Skeletal muscle satellite cell (primary cell): ENCODE results near the gene TEX29.

Experiments used
- H3K27me3 ChIP-seq: 2 replicates; pipeline ENCODE4 v1.7.0; 2013; ENCODE audit warnings: low read length; ENCODE audit not compliant: control insufficient read depth, insufficient read depth
- H3K36me3 ChIP-seq: 2 replicates; pipeline ENCODE4 v1.7.0; 2013; ENCODE audit warnings: mild to moderate bottlenecking, control low read depth, low read length; ENCODE audit not compliant: insufficient read depth
- H3K4me1 ChIP-seq: 2 replicates; pipeline ENCODE4 v1.7.0; 2013; ENCODE audit warnings: low read length; ENCODE audit not compliant: control insufficient read depth, insufficient read depth
- H3K4me2 ChIP-seq: 2 replicates; pipeline ENCODE4 v1.7.0; 2013; ENCODE audit warnings: mild to moderate bottlenecking, low read length
- H3K4me3 ChIP-seq: 2 replicates; pipeline ENCODE4 v1.7.0; 2013; ENCODE audit warnings: low read length
- H3K9ac ChIP-seq: 2 replicates; pipeline ENCODE4 v1.7.0; 2013; ENCODE audit warnings: mild to moderate bottlenecking, low read depth, low read length, moderate library complexity
- H3K9me3 ChIP-seq: replicated peaks from 2 replicates; pipeline ENCODE4 v1.7.0; 2013; ENCODE audit warnings: mild to moderate bottlenecking, control low read depth, low read length

TEX29 gene

GRCh38 chr13:111292710-111293485 is 27.5 kb upstream of the TEX29 start:
- no peak overlapping the region for H3K4me2 ChIP-seq
- no peaks in the 10 kb centered on the region for H3K27me3 ChIP-seq
- H3K4me1 ChIP-seq: no peaks in the 10 kb centered on the region
- H3K9ac ChIP-seq: no peak overlapping the region
- no peaks in the 10 kb centered on the region for H3K9me3 ChIP-seq
- H3K36me3 ChIP-seq: peaks cover 47% of the 10 kb centered on the region
- H3K4me3 ChIP-seq: no peak overlapping the region

- Histone ChIP-seq H3K4me3 (no peak overlapping the region), H3K36me3 (peaks cover 43% of the 10 kb centered on the region), H3K9ac (no peak overlapping the region)
Measured at GRCh38 chr13:111295886-111296285, 24.6 kb upstream of the TEX29 start.

DNA sequence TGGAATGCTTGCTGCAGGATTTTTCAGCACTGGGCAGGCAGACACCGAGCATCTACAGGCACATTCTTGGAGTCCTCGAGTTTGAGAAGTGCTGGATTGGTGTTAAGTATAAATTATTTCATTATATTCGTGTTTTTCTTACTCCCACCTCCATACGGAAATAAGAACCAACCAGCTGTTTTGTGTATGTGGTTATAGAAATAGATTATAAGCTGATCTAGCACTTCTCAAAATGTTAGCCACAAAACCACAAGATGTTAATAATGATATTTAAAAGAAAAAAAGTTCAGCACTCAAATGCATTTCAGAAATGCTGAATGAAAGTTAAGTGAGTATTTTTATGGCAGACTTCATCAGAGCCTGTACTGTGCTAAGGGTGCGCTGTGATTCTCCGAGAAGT is 24.0 kb upstream of the TEX29 start:
- Histone ChIP-seq H3K4me1 (no peaks in the 10 kb centered on the region), H3K9ac (no peak overlapping the region), H3K4me3 (no peak overlapping the region), H3K4me2 (no peak overlapping the region), H3K9me3 (no peaks in the 10 kb centered on the region), H3K36me3 (peaks cover 47% of the 10 kb centered on the region), H3K27me3 (no peaks in the 10 kb centered on the region)

More at GRCh38 chr13:111295886-111296285, 24.6 kb upstream of the TEX29 start:
- no peaks in the 10 kb centered on the region for H3K4me1 ChIP-seq
- no peaks in the 10 kb centered on the region for H3K9me3 ChIP-seq
- H3K27me3 ChIP-seq: no peaks in the 10 kb centered on the region
- H3K4me2 ChIP-seq: no peak overlapping the region

DNA sequence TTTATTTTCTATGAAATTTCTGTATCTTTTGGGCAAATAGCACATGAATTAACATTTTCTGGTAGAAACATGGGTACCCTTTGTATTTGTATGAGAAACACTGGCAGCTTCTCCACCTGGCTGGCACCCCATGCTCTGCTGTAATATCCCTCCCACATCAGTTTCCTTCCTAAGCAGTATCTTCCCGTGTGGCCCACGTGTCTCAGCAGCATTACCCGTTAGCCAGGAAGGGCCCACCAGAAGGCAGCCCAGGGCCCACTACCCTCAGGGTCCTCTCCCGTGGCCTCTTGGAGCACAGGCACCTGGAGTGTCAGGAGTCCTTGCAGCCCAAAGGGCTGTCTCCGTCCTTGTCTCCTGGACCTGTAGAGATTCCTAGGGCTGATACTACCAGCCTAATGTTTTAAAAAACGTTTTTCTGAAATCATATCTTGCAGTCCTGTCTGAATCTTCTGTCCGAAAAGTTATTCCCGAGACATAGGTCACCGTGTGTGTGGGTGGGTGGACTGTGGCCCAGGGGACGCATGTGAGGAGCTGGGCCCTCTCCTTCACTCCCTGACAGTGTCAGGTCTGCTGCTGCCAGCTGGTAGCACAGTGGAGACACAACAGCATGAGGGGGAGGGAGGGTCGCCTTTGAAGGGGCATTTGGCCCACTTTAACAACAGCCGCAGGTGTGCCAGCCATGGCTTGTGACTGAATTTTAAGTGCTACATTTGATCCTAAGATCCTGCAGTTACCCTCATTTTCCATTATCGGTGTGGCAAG is 22.0 kb upstream of the TEX29 start:
- no peak overlapping the region for H3K4me3 ChIP-seq
- no peaks in the 10 kb centered on the region for H3K27me3 ChIP-seq
- no peaks in the 10 kb centered on the region for H3K4me1 ChIP-seq
- no peaks in the 10 kb centered on the region for H3K9me3 ChIP-seq
- H3K4me2 ChIP-seq: no peak overlapping the region
- no peak overlapping the region for H3K9ac ChIP-seq
- peaks cover 52% of the 10 kb centered on the region for H3K36me3 ChIP-seq

DNA sequence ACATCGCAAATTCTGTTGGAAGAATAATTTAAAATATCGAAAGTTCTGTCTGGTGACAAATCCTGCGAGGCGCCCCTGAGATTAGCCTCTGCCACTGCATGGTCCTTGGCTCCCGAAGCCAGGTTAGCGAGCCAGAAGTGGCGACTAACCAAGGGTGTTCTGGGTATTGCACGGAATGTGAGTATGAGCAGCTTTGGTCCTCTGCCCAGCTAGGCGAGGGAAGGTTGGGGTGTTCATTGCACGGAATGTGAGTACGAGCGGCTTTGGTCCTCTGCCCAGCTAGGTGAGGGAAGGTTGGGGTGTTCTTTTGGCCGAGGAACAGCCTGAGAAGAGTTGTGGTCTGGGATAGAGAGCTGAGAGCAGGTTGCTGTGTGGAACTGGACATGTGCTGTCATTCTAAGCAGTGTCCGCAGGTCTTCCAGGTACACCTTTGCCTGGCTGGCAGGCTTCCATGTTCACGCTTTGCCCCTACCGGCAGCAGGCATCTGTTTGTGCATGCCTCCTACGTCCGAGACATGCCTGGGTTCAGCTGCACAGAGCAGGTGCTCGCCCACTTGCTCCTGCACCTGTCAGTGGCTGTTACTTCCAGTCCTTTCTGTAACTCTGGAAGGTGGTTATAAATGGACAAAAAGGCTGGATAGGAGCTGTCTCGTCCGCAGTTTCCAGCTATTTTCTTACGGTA is 18.3 kb upstream of the TEX29 start:
- H3K36me3 ChIP-seq: peaks cover 66% of the 10 kb centered on the region
- no peaks in the 10 kb centered on the region for H3K9me3 ChIP-seq
- H3K27me3 ChIP-seq: no peaks in the 10 kb centered on the region
- no peaks in the 10 kb centered on the region for H3K4me1 ChIP-seq
- no peak overlapping the region for H3K4me3 ChIP-seq
- H3K4me2 ChIP-seq: no peak overlapping the region
- no peak overlapping the region for H3K9ac ChIP-seq

GRCh38 chr13:111303559-111303958 is 16.9 kb upstream of the TEX29 start:
- Histone ChIP-seq H3K9me3 (no peaks in the 10 kb centered on the region), H3K27me3 (no peaks in the 10 kb centered on the region), H3K36me3 (peaks cover 76% of the 10 kb centered on the region), H3K4me3 (no peak overlapping the region), H3K4me2 (no peak overlapping the region), H3K4me1 (no peaks in the 10 kb centered on the region), H3K9ac (no peak overlapping the region)

DNA sequence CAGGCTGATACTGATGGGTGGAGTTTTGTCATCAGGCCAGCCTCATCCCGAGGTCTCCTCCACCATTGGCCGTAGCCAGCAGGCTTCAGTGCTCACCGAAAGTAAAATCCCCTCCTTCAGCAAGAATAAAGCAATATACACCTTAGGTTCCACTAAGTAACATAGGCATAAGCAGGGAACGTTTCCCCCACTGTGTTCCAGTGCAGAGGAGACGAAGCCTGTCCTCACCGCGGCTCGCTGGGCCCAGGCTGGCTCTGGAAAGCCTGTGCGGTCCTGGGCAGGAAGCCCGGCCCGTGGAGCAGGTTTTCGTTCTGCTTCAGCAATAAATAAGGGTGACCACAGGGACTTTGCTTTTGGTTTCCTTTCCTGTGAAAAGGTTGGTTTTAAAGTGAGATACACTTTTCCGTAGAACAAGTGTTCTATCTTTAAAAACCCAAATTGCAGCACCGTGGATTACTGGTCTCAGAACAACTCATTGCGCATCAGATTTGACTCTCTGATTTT is 16.3 kb upstream of the TEX29 start:
- H3K4me3 ChIP-seq: no peak overlapping the region
- H3K9ac ChIP-seq: no peak overlapping the region
- H3K4me1 ChIP-seq: no peaks in the 10 kb centered on the region
- no peaks in the 10 kb centered on the region for H3K9me3 ChIP-seq
- peaks cover 73% of the 10 kb centered on the region for H3K36me3 ChIP-seq
- no peaks in the 10 kb centered on the region for H3K27me3 ChIP-seq
- no peak overlapping the region for H3K4me2 ChIP-seq

DNA sequence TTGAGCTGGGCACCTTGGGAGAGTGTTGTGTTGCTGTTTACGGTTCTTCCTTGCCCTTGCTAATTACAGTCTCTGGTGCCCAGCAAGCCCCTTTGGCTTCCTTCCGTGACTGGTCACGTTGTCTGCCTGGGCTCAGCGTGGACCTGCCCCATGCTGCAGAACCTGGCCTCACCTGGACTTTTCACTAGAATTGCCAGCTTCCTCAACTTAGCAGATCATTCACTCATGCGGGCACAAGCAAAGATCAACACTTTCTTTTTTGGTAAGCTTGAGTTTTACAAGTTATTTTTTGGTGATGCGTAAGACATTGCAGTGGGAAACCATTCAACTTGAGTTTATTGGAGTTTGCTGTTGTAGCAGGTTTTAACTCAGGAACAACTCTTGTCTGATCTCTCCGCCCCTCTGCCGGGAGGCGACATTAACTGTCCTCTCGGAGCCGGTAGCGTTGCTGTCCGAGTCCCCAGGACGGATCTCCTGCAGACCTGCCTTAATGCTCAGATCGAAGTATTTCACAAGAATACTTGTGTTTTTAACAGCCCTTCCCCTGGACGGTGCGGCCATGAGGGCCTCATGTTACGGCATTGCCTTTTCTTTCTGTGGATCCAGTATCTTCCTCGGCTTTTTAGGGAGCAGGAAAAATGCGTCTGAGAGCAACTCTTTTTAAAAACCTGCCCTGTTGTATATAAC is 15.7 kb upstream of the TEX29 start:
- H3K4me3 ChIP-seq: no peak overlapping the region
- no peak overlapping the region for H3K4me2 ChIP-seq
- no peaks in the 10 kb centered on the region for H3K4me1 ChIP-seq
- peaks cover 73% of the 10 kb centered on the region for H3K36me3 ChIP-seq
- no peak overlapping the region for H3K9ac ChIP-seq
- no peaks in the 10 kb centered on the region for H3K27me3 ChIP-seq
- H3K9me3 ChIP-seq: no peaks in the 10 kb centered on the region

DNA sequence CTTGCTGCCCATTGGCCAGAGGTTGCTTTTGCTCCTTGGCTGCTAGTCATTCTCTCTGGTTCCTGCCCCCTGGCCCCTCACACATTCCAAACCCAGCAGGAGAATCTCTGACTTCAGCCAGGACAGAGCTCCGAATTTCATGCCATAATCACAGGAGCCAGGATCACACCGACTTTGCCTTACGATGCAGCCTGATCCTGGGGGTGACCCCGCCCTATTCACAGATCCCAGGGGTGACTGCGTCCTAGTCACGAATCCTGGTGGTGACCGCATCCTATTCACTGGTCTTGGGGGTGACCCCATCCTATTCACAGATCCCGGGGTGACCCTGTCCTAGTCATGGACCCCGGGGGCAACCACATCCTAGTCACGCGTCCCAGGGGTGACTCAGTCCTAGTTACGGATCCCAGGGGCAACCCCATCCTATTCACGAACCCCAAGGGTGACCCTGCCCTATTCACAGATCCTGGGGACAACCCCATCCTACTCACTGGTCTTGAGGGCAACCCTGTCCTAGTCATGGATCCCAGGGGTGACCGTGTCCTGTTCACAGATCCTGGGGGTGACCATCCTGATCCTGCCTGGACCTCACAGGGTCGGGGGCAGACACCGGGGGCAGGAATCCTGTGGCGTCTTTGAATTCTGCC is 7.4 kb upstream of the TEX29 start:
- Histone ChIP-seq H3K4me2 (no peak overlapping the region), H3K27me3 (no peaks in the 10 kb centered on the region), H3K9ac (no peak overlapping the region), H3K4me3 (no peak overlapping the region), H3K9me3 (no peaks in the 10 kb centered on the region), H3K4me1 (no peaks in the 10 kb centered on the region), H3K36me3 (peaks cover 12% of the 10 kb centered on the region)

DNA sequence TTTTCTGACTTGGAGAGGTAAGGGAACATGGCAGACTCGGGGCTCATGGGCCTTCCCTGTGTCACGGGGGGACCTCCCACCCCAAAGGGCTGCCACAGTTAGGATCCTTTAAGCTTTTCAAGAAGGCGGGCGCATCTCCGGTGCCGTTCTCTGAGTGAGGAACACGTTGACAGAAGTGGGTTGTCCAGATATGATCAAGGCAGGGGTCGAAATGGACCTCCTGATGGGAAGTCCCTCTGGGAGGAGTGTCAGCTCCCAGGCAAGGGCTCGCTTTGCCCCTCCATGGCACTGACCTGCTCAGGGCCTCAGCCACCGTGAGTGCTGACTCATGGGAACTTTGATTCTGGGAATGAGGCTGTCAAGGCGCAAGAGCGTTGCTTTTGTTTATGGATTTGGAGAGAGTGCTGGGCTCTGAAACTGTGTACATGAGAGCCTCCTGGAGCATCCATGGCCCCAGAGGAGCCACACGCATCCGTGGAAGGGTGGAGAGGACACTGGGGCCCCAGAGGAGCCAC is 6.5 kb upstream of the TEX29 start:
- Histone ChIP-seq H3K4me2 (no peak overlapping the region), H3K4me1 (no peaks in the 10 kb centered on the region), H3K9ac (no peak overlapping the region), H3K9me3 (no peaks in the 10 kb centered on the region), H3K36me3 (peaks cover 5% of the 10 kb centered on the region), H3K27me3 (no peaks in the 10 kb centered on the region), H3K4me3 (no peak overlapping the region)
